ENCODE results near the gene NPAS4.

- TF ChIP-seq POLR2A (IDR thresholded peaks at IDR 0.05) (no peak), CTCF (IDR thresholded peaks at IDR 0.05) (peak; percentile 58 to 81 (median 71))
Measured at GRCh38 chr11:66388780-66389386, 32.0 kb upstream of the NPAS4 start.
